GM04503 (cell line): ENCODE data around the gene HOXB8.

ENCODE experiments used
- DNase-seq: peaks from one replicate; pipeline ENCODE4 v3.0.0-alpha.2; 2012; ENCODE audit warnings: low read depth

HOXB8 gene

GRCh38 chr17:48610282-48611211 is 4.5 kb downstream of the HOXB8 start, which contains the start of gene HOXB7:
Gene HOXB7 (minus strand): TSS chr17:48611017. CDS start chr17:48610918, 99 bp downstream.
- no peak for DNase-seq

GRCh38 chr17:48609759-48610281 is 5.3 kb downstream of the HOXB8 start:
- DNase-seq, result no peak

DNA sequence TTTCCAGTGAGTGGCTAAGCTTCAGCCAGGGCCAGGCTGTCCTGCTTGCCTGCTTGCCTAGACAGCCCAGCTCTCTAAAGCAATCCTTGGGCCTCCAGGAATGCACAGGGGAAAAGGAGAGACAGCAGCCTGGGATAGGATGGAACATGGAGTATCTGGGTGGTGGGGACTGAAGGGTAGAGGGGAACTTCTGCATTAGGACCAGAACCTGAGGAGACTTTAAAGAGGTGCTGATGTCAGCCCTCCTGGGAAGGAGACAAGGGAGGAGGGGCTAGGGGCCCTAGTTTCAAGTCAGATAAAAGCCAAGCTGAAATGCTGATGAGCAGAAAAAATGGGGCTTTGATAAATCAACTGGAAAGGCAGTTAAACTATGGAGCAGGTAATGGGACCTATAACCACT is 6.1 kb downstream of the HOXB8 start:
- no peak for DNase-seq

DNA sequence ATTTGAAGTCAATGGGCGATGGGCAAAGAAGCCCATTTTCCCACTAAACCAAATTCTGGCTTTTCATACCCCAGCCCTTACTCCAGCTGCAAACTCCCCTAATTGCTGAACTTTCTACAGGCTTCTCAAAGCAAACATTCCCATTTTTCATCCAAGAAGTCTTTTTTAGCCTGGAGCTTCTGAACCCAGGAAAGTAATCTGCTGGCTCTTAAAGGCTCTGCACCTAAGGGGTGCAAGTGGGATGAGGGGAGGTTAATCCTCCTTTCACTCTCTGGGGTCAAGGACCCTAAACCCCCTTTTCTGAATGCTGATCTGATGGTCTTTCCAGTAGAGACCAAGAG is 6.6 kb downstream of the HOXB8 start:
- DNase-seq, result no peak

DNA sequence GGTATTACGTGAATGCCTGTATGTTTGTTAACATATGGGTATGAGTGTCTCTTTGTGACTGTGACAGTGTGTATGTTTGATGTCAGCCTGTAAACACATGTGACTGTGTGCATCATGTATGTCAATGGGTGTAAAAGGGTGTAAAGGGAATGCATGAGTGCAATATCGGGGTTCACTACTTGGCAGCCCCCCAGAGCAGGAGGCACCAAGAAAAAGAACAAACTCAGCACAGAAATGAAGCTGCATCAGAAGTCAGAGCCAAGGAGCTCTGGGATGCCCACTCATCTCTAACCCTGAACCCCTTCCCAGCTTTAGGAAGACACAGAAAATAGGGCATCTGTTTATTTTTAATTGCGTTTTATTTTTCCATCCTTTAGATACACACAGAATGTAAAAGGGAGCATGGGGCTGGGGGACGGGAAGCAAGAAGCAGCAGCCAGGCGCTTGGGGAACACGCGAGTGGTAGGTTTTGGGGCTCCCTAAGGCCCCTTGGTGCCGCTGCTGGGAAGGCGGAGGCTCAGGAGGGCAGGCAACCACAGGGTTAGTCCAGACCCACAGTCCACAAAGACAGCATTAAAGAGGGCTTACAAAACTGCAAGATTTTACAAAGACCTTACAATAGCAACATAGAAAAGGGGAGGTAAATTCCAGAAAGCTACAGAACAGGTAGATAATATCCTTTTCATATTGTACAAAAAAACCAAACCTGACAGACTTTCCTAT is 8.0 kb downstream of the HOXB8 start:
- DNase-seq, result no peak

DNA sequence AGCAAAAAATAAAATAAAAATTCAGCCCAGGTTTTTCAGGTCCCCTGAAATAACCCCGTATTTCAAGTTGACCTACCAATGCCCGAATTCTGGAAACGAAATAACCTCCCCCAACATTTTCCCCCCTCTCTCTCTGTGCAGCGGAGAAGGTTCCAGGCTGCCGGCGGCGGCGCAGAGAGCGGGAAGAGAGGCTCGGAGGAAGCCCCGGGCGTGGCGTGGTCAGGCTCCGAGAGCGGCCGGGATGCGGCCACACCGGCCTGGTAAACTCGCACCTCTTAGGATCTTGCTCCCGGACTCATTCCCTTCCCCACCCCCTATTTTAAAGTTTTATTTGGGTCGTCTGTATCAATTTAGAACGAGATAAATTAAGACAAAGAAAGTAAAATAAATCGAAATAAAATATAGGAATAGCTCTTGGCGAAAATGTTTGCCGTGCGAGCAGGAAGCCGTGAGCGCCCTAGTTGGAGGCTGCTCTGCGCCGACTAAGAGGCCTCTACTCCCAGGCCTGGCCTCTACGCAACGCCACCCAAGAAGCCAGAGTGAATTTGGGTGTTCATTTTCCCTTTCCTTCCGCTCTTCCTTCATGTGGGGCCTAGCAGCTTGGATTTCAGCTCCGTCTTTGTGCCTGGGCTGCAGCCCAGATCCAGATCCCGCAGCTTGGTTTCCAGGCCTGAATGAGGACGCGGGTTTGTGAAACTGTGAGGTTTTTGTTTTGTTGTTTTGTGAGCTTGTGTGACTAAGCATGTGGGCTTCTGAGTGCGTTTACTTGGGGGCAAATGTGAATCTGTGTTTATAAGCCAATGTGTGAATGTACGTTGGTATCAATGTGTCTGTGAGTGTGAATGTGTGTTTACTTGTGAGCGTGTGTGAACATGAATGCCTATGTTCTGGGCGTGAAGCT is 8.9 kb downstream of the HOXB8 start:
- no peak for DNase-seq

DNA sequence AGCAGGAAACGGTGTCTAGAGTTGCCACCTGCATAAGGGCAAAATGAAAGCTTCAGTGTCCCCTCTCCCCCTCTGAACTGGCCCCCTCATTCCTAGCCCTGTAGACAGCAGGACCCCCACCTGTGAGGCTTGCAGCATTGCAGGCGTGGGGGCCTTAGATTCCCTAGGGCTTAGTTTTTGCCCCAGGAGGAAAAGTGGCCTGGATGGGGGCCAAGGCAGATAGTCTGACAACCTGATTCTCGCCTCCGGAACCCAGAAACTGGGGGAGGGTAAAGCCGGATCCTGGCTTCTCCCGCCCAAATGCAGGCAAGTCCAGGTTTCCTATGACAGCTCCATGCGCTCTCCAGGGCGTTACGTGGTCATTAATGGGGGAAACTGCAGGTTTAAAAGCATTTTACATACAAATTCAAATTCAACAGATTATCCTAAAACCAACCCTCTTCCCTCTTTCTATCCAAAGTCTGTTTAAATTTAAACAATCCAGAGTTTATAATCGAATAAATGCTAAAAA is 9.6 kb downstream of the HOXB8 start:
- DNase-seq, result no peak

GRCh38 chr17:48604770-48605329 is 10.2 kb downstream of the HOXB8 start, which contains the start of gene HOXB6:
Gene HOXB6 (minus strand): TSS chr17:48604986. CDS start chr17:48598150, 6,836 bp downstream.
- DNase-seq, result no peak

- no peak for DNase-seq
Observed at GRCh38 chr17:48603959-48604769, 10.9 kb downstream of the HOXB8 start.

- DNase-seq, result no peak
Observed at GRCh38 chr17:48601539-48602425, 13.3 kb downstream of the HOXB8 start.

- DNase-seq, result no peak
Observed at GRCh38 chr17:48601207-48601538, 13.9 kb downstream of the HOXB8 start.

- DNase-seq, result no peak
Observed at GRCh38 chr17:48600244-48601098, 14.6 kb downstream of the HOXB8 start.

DNA sequence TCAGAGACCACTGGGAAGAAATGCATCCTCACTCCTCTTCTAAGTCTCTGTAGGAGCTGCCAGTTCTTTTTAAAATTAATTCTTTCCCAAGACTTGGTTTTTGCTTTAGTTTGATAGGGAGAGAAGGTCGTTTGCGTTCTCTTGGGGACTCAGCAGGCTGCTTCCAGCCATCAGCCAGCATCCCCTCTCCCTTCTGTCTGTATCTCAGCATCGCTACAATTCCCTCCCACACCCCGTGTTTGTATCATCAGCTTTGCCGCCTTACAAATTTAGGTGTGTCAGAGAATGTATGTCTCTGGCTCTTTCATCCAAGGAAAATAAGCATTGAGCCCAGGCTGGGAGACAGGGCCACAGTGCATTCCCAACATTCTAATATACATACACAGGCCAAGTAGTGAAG is 15.7 kb downstream of the HOXB8 start:
- no peak for DNase-seq

- no peak for DNase-seq
Observed at GRCh38 chr17:48598736-48599135, 16.4 kb downstream of the HOXB8 start.

GRCh38 chr17:48597778-48598631 is 17.1 kb downstream of the HOXB8 start:
- no peak for DNase-seq

DNA sequence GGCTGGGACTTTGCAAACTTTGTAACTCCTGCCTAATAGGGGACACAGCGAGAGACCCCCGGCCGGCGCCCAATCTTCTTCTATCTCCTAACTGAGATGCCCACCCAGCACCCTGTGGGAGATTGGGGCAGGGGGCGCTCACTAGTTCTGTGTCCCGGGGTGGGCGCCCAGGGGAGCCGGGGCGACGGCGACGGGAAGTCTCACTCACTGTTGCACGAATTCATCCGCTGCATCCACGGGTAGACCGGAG is 17.6 kb downstream of the HOXB8 start:
- no peak for DNase-seq

DNA sequence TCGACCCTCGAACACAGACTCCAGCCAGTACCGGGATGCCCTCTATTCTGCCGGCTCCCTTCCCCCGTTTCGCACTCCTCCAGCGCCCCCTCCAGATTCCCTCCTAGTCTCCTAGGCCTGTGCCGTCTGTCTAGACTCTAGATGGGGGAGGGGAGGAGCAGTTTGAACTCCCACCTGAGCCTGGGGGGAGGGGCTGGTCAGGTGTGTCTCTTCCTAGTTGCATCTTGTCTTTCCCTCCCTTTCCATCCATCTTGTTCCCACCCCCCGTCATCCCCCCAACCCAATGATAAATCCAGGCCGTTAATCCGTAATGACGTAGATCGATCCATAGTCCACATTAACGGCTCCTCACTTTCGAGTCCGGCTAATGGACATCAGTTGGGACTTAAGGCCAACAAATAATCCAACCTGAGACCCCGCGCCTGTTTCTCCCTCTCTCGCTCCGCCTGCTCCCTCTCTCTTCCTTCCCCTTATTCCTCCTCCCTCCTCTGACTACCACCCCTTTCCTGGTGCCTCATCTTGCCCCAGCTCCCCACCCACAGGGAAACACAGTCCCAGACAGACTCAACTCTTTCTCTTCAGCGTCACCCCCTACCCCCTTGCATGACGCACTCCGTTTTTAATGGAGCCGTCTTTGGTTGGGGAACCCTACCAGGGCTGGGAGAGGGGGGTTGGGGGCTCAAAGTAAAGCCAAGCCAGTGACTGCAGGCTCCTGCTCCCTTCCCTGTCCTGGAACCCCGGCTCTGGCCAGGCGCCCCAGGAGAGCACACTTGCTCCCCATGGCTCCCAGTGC is 18.2 kb downstream of the HOXB8 start:
- no peak for DNase-seq
